8988T (cell line): ENCODE data around the gene FBXL16.

Experiments used
- DNase-seq: peaks from one replicate; pipeline ENCODE4 v3.0.0; 2011

The FBXL16 gene

DNA sequence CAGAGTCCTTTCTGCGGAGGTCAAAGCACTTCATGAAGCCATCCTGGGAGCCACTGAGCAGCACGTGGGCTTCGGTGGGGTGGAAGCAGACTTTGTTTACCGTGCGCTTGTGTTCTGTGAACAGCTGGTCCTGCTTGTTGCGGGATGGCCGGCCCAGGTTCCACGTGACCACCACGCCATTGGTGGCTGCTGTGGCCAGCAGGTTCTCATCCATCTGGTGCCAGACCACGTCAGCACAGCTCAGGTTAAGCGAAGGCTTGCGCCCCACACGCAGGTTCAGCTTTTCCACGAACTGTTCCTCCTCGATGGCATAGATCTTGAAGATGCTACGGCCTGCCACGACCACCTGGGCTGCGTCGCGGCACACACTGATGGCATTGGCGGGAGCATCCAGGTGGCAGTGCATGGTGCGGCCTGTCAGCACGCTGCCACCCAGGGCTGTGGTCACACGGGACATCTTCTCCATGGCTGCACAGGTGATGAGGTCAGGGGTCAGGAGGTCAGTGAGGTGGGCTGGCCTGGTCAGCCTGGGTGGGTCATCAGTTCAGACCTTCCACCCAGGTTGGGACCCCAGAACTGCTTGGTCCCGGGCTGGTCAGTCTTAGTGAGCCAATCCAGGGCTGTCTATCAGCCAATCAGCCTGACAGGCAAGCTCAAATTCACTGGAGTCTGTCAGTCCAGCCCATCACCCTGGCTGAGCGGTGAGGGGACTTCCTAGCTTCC is 16.3 kb downstream of the FBXL16 start:
- no peak for DNase-seq

DNA sequence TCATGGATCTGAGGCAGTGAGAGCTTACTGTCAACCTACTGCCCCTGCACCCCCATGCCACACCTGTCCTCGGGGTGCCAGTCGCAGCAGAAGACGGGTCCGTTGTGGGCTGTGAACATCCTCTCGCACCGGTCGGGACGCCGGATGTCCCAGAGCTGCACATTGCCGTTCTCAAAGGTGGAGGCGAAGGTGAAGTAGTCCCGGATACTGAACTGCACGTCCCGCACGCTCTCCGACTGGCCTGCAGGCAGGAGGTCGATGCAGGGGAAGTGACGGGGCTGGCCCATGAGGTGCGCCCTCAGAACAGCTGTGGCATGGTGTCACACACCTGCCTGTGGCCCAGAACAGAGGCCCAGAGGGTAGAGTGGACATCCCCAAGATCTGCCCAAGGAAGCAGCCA is 18.1 kb downstream of the FBXL16 start:
- no peak for DNase-seq

- DNase-seq: no peak
Measured at GRCh38 chr16:686459-687260, 18.9 kb downstream of the FBXL16 start.

- DNase-seq: no peak
Measured at GRCh38 chr16:685967-686366, 19.6 kb downstream of the FBXL16 start.

DNA sequence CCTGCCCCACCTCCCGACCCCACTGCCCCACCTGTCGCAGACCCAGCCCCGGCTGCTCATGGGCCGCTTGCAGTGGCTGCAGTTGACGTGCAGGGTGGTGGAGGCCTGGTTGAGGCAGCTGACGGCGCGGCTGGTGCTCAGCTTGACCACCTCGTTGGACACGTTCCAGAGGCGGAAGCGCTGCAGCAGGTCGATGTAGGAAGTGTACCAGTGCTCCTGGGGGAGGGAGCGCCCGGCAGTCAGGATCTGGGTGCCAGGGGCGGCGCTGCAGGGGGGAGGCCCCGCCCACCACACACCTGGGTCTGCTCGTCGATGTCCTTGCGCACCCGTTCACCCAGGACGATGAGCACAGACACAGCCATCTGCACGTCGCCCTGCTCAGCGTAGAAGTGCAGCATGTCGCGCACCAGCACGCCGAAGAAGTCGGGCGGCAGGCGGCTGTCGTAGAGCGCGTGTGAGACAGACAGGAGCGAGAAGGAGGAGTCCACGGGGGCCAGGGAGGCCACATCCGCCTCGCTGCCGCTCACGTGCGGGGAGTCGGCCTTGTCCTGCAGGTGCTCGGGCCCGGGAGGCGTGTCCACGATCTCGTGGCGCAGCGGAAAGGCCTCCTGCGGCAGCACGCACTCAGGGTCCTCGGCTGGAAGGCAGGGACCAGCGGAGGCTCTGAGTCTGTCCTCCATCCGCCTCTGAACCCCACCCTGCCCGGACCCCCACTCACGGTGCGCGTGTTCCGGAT is 20.5 kb downstream of the FBXL16 start:
- DNase-seq: no peak

DNA sequence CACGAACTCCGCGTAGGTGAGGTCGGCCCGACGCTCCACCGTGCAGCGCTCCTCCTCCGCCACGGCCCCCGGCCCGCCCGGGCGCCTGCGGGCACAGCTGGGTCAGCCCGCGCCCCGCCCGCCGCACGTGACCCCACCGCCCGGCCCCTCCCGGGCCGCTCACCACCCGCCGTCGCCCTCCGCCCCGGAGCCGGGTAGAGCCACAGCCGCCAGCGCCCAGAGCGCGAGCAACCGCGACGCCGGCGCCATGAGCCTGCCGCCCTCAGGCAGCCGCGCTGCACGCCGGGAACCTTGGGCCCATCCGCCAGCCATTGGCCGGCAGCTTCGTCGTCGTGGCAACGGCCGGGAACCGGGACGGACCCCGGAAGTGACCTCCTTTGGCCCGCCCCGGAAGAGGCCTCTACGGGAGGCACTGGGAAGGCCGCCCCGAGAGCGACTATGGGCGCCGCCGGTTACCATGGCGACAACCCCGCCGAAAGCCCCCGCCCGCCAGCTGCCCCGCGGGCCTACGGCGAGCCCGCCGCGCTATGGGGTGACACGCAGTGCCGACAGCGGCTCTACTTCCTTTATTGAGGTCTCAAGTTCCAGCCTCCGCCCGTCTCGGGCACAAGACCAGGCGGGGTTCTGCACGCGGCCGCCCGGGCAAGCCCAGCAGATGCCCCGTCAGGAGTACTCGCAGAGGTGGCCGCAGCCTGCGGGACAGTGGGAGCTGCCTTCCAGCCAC is 21.4 kb downstream of the FBXL16 start, which contains the start of gene JMJD8:
JMJD8 (minus strand) TSS at position 264 of the 724 bp plus-strand sequence; CDS start at position 249, 15 bp downstream.
- DNase-seq: peak; percentile 95

GRCh38 chr16:683396-684070 is 22.1 kb downstream of the FBXL16 start:
- DNase-seq: no peak

DNA sequence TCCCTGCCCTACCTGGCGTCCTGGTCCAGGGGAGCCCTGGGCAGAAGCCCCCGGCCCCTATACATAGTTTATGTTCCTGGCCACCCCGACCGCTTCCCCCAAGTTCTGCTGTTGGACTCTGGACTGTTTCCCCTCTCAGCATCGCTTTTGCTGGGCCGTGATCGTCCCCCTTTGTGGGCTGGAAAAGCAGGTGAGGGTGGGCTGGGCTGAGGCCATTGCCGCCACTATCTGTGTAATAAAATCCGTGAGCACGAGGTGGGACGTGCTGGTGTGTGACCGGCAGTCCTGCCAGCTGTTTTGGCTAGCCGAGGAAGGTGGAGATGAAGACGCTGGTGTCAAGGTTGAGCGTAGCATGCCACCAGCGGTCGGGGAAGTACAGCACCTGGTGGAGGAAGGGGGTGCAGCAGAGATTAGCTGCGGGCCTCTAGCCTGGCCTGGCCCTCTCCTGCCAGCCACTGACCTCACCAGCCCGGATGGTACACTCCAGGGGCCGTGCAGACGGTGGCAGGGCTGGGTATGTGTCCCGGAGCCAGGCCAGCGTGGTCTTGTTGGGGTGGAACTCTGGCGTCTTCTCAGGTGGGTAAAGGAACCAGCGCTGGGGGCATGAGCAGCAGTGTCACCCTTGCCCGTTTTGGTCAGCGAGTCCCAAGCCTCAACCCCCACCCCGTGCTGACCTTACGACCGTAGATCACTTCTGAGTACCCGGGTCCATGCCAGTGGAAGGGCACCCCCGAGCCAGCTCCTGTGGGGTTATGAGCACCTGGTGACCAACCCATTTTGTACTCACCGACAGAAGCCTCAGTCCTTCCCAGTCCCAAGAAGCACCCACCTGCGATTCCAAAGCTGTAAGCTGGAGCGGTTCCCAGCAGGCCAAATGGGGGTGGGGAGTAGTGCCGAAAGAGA is 22.9 kb downstream of the FBXL16 start:
- no peak for DNase-seq

DNA sequence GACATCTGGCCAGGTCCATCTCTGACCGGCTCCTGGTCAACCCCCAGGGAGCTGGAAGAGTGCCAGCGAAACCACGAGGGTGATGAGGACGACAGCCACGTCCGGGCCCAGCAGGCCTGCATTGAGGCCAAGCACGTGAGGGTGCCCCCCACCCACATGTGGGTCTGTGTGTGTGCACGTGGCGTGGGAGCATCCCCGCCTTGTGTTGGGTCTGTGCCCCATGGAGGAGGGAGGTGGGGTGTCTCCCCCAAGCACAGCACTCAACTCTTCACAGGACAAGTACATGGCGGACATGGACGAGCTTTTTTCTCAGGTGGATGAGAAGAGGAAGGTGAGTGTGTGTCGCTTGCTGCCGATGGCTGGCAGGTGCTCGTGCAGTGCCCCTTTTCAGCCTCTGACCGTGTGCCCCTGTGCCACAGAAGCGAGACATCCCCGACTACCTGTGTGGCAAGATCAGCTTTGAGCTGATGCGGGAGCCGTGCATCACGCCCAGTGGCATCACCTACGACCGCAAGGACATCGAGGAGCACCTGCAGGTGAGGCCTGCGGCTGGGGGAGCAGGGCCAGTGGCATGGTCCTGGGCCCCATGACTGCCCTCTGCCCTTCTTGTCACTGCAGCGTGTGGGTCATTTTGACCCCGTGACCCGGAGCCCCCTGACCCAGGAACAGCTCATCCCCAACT is 23.7 kb downstream of the FBXL16 start:
- no peak for DNase-seq

DNA sequence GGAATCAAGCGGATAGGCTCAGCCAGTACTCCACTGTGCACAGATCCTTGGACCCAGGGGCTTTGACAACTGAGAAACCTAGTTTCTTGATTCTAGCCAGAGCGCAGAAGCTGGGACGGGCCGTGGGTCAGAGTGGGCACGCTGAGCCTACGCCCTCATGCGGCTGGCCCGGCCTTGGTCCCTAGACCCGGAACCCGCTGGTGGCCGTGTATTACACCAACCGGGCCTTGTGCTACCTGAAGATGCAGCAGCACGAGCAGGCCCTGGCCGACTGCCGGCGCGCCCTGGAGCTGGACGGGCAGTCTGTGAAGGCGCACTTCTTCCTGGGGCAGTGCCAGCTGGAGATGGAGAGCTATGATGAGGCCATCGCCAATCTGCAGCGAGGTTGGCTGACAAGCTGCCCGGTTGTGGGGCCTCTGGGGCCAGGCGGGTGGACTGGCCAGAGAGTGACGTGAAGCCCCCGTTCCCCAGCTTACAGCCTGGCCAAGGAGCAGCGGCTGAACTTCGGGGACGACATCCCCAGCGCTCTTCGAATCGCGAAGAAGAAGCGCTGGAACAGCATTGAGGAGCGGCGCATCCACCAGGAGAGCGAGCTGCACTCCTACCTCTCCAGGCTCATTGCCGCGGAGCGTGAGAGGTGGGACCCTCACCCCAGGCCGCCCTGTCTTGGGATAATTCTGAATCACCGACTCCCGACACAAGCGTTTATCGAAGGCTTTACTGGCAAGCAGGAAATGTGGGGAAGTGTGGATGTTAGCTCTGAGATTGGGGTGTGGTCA is 24.4 kb downstream of the FBXL16 start:
- DNase-seq: no peak

- no peak for DNase-seq
Measured at GRCh38 chr16:680625-680945, 25.0 kb downstream of the FBXL16 start.

- DNase-seq: no peak
Measured at GRCh38 chr16:679814-680624, 25.6 kb downstream of the FBXL16 start, which contains the start of gene STUB1. Gene STUB1, plus strand, starts transcription at chr16:680410. Its CDS starts 116 bp downstream, at chr16:680526.

DNA sequence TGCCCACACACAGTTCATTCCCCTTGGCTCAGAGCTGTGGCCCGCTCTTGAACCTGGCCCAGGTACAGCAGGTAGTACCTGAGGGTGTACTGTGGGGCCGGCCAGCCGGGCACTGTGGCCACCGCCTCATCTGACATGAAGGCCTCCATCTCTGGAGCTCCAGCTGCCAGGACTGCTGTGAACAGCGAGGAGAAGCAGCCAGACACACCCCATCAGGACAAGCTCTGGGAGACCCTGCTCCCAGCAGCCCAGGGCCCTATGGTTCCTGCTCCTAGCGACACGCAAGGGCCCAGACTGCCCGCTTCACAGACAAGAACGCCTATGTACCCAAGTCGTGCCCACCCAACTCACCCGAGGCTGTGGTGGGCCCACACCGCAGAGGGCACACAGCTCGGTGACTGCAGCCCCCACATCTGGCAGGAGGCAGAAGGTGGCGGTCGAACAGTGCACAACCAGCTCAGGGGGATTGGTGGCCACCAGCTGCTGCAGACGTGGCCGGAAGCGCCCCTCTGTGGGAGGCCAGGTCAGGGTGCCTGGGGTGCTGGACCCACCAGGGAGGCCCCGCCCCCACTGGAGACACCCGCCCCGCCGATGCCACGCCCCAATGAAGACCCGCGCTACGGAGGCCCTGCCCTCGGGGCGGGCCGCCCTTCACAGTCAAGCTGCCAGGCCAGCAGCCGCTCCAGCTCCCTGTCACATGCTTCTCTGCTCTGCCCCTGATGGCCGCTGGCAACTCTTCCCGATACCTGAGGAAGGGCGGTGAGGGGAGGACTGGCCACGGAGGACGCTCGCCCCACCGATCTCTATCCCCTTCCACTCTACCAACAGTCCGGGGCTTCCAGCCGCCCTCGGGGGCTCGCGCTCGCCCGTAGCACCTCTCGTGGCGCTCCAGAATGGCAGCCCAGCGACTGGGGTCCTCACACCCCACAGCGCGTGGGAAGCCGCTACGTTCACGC is 26.5 kb downstream of the FBXL16 start:
- DNase-seq: no peak

DNA sequence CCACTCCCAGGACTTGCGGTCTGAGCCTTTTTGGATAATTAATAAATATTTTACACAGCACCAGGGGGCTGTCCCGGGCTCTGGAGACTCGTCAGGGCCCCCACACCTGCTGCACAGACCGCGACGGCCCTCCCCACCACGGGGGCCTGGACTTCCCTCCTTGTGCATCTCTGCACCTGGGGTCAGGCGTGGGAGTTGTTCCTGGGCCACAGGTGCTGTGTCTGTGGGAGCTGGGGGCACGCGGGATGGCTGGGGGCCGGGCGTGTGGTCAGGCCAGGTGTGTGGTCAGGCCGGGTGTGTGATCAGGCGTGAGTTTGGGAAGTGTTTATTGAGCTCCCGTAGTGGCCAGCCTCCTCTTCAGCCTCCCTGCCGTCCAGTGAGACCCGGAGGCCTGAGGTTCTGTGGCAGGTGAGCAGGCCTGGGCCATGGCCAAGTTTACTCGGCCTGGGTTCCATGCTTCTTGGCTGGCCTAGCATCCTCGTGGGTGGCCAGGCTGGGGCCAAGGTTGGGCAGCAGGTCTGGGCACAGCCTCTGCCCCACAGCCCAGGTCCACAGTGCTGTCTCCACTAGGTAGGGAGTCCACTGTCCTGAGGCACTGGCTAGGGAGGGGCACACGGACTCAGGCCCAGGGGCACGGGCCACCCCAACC is 27.3 kb downstream of the FBXL16 start:
- no peak for DNase-seq

DNA sequence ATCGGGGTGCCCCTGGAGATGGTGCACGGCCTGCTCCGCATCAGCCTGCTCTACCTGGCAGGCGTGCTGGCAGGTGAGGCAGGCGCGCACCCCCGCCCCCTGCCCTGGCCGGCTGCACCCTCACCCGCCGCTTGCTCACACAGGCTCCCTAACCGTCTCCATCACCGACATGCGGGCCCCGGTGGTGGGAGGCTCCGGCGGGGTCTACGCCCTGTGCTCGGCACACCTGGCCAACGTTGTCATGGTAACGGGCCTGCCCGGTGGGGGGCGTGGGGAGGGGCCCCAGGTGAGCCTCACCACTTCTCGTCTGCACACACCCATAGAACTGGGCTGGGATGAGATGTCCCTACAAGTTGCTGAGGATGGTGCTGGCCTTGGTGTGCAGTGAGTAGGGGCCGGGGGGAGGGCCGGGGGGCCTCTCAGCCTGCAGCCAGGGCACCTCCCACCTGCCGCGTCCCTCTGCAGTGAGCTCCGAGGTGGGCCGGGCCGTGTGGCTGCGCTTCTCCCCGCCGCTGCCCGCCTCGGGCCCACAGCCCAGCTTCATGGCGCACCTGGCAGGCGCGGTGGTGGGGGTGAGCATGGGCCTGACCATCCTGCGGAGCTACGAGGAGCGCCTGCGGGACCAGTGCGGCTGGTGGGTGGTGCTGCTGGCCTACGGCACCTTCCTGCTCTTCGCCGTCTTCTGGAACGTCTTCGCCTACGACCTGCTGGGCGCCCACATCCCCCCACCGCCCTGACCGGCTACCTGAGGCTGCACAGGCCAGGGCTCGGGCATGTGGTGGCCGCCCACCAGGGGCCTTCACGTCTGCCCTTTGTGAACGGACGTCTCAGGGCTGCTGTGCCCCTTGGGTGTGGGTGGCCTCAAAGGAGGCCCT is 28.0 kb downstream of the FBXL16 start:
- DNase-seq: no peak

GRCh38 chr16:676913-677312 is 28.7 kb downstream of the FBXL16 start:
- DNase-seq: no peak
